Medulla oblongata (tissue), 1 donor: ENCODE measurements around the gene SH3PXD2B.
"Not testable (repeated sequence)": the region's sequence is repeated elsewhere in the genome, so short reads cannot be mapped to it uniquely, and the experiment has no call there.

ENCODE experiments used
- DNase-seq: peaks from one replicate; pipeline ENCODE4 v3.0.0-alpha.2; 2015; ENCODE audit errors: extremely low spot score

SH3PXD2B gene

DNA sequence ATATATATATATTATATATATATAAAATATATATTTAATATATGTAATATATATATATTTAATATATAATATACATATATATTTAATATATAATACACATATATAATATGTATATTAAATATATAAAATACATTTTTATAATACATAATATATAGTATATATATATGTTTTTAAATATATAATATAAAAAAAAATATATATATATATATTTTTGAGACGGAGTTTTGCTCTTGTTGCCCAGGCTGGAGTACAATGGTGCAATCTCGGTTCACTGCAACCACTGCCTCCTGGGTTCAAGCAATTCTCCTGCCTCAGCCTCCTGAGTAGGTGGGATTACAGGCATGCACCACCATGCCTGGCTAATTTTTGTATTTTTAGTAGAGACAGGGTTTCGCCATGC, 85.6 kb downstream of the SH3PXD2B start:
- not testable (repeated sequence) for DNase-seq

DNA sequence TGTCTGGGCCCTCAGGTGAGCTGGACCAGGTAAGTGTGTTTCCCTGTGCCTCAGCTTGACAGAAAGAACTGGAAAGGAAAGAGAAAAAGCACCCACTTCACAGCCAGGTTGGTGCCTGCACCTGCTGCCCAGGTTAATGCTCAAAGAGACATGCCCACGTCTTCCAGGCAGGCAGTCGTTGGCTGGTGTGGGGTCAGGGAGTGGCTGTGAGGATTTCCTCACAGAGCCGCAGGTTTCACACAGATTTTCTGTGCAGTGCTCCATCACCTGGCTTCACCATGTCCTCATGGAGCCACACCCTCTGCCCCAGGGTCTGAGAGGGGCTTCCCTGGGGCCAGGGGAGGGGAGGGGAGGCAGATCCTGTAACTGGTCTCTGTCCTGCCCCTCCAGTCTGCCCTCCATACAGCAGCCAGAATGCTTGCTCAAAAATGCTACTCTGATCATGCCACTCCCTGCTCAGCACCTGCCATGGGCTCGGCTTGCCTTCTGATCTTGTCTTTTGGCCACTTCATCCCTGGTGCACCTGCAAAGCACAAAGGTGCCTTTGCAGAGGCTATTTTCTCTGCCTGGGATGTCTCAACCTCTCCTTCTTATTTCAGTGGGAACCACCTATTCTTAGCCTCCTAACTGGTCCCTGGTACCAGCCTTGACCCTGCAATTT, 88.2 kb downstream of the SH3PXD2B start:
- no peak for DNase-seq

DNA sequence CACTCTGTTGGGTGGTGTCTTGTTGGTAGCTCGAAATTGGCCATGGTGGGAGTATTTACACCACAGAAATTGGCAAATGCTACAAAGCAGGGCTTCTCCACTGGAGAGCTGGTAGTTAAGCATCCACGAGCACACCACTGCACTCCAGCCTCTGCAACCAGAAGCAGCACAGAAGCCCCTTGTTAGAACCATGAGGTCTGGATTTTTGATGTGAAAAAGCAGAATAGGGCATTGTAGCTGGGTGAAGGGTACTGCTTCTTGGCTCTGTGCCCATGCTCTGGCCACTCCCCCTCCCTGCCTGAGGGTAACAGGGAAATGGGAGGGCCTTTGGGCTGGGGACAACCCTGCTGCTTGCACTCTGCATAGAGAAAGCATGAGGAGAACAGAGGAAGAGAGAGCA, 89.6 kb downstream of the SH3PXD2B start:
- peak; percentile 68 for DNase-seq

DNA sequence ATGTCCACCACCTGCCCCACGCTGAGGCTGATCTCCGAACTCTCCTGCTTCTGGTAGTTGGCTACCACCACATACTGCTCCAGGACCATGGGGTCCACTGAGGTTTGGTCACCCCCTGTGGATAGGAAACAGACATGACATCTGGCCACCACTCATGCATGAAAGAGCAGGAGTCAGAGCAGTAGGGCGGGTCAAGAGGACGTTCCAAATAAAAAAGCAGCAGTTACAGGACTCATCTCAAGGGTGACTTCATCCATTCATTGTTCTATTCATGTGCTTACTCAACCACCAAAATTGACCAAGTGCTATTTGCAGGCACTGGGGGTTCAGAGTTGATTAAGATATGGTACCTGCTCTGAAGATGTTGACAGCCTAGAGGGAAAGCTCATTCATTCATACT, 91.6 kb downstream of the SH3PXD2B start:
- no peak for DNase-seq

DNA sequence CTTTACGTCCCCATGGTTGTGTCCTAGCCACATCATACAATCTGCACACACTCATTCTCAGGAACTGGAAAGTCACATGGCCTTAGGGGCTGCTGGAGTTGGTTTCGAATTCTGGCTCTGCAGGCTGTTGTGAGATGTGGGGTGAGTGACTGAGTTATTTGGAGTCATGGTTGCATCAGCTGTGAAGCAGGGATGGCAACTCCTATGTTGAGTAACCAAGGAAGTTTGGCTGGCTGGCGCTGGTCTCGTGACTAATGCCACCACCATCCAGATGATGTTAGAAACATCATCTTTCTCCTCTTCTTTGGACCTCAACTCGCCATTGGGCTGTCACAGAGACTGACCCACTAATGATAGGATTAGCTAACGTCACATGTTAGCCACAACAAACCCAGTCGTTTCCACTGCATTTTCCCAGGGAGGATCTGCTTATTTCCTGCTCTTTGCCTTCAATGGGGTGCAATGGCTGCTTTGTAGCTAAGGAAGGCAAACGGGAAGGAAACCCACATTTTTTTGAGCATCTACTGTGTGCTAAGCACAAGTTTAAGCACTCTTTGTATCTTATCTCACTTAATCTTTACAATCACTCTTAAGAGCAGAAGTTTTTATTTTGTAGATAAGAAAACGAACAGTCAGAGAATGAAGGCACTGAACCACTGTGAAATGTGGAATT, 92.6 kb downstream of the SH3PXD2B start:
- DNase-seq, result no peak

DNA sequence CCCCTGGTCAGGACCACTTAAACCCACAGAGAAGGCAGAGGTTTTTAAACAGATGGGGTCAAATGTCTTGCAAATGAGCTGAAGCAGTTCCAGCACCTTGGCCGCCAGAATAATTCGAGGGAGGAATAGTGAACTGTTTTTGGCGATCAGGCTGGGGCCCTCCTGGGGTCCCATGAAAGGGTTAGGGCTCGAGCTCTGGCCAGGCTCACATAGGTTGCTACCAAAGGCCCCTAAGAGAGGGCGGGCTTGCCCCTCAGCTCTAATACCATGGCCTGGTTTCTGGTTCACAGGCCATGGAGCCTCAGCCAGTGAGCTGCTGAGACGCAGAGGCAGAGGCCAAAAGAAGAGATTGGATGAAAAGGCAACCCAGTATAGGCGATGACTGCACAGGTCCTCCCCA, 96.0 kb downstream of the SH3PXD2B start:
- DNase-seq, result no peak

DNA sequence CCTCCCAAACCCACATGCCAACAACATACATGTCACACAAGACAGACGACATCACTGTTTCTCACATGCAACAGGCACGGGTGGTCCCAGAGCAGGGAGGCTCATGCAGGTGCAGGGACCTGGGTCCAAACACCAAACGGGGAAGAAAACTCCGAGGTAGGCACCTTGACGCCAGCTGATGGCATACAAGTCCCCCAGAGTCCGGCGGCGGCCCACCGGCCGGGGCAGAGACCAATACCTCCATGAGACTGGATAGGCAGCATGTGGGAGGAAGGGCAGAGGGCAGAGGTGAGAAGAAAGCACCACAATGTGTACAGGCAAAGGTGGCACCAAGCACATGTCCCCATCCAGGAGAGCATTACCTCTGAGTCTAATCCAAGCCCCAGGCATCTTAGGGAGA, 97.8 kb downstream of the SH3PXD2B start:
- DNase-seq, result no peak

DNA sequence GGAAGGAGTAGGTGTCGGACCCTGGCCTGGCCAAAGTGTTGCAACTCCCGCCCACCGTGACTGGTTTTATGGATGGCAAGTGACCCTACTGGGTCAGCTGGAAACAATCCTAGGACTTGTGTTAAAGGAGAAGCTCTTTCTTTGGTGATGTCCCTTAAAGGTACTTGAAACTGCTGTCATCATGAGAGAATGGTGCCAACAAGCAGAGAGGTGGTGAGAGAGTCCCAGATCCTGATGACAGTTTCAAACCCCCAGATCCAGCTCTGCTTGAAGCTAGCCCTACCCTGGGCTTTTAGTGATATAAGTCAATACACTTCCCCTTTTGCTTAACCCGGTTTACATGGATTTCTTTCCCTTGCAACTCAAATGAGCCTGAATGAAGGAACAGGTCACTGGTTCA, 98.3 kb downstream of the SH3PXD2B start:
- no peak for DNase-seq

DNA sequence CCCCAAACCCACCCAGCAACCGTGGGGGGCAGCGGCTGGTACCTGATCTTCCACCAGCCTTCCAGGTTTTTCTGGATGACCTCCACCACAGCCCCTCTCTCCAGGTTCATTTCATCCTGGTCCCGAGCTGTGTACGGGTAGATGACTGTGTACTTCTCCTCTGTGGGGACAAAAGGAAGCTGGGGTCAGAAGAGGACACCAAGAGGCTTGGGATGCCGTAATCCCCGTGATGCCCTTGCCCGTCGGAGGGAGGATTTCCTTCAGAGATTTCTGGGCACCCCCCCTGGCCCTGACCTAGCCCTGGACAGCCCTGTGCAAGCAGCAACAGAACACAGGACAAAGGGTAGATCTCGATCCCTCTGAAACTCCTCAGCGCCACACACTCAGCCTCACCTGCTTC, 100.5 kb downstream of the SH3PXD2B start:
- DNase-seq, result no peak

DNA sequence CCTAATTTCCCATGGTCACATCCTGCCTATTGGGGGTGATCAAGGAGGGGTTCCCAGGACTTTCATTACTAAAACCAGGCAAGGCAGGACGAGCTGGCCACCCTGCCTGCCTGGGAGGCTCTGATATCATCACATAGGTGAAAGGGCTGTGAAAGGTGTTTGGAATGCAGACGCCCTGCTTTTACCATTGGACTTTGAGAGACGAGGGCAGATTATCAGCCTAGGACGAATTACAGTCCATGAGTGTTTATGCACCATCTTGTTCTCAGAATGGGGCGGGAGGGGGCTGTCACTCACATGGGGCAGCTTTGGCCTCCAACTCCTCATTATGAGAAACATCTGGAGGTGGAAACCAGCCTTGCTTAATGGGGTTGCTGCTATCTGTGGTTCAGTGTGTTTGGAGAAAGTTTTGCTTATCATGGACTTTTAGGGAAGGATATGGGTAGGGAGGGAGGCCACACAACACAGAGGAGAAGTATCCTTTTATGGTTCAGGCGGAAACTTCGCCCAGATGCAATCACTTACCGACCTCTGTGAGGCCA, 101.0 kb downstream of the SH3PXD2B start:
- DNase-seq, result no peak

DNA sequence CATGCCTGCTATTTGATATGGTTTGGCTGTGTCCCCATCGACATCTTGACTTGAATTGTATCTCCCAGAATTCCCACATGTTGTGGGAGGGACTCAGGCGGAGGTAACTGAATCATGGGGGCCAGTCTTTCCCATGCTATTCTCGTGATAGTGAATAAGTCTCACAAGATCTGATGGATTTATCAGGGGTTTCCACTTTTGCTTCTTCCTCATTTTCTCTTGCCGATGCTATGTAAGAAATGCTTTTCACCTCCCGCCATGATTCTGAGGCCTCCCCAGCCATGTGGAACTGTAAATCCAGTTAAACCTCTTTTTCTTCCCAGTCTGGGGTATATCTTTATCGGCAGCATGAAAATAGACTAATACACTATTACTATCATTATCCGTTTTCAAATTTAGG, 101.8 kb downstream of the SH3PXD2B start:
- not testable (repeated sequence) for DNase-seq

DNA sequence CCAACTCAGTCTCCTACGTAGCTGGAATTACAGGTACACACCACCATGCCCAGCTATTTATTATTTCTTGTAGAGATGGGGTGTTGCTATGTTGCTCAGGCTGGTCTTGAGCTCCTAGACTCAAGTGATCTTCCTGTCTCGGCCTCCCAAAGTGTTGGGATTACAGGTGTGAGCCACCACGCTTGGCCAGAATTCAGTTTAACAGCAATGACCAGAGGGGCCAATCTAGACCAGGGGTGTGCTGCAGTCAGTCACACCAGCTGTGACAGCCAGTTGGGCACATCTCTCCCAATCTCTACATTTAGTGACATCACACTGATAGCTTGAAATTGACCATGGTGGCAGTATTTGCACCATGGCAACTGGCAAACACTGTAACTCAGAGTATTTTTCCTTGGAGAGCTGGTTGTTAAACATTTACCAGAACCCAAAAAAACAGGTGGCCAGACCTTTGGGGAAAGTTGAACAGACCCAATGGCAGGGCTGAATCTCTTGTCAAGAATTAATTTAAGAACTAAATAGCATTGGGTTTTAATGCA, 103.0 kb downstream of the SH3PXD2B start:
- DNase-seq, result no peak

DNA sequence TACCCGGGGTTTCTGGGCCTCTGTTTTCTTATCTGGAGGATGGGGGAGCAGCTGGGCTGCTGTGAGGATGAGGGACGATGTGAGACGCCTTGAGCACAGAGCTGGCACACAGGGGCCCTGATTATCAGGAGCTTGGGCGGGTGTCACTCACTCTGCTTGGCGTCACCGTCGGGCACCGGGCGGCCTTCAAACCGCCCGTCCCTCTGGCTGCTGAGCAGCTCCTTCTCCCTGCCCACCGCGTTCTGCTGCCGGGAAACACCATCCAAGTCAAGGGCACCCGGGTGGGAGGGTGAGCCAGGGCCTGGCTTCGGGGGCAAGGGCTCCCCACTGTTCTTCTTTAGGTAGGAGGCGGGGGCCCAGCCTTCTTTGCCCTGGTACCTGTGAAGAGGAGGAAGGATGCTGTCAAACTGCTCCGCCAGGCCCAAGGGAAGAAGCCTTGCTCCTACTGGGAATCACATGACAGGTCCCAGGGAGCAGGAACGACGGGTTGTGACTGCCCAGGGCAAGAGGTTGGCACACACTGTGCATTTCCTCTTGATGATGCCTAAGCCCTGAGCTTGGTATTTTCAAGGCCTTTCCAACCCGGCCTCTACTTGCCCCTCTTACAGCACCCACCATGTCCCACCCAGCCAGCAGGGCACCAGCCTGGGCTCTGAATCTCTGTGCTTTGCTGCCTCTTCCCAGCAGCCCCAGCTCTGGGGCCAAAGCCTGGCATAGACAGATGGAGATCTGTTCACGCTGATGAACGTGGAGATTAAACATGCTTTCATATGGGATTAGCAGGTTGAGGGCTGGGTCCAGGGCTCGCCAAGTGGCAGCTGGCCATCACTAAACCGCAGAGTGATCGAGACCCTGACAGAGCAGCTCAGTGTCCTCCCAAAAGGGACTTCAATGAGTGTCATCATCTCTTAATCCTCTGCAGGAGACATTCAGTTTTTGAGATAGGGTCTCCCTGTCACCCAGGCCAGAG, 103.8 kb downstream of the SH3PXD2B start:
- no peak for DNase-seq

DNA sequence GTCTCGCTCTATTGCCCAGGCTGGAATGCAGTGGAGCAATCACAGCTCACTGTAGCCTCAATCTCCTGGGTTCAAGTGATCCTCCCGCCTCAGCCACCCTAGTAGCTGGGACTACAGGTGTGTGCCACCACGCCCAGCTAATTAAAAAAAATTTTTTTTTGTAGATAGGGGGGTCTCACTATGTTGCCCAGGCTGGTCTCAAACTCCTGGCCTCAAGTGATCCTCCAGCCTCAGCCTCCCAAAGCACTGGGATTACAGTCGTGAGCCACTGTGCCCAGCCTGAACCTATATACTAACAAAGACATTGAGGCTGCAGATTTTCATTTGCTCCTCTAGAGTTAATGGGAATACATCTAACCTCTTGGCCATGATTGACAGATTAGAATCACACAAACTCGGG, 105.6 kb downstream of the SH3PXD2B start:
- not testable (repeated sequence) for DNase-seq

DNA sequence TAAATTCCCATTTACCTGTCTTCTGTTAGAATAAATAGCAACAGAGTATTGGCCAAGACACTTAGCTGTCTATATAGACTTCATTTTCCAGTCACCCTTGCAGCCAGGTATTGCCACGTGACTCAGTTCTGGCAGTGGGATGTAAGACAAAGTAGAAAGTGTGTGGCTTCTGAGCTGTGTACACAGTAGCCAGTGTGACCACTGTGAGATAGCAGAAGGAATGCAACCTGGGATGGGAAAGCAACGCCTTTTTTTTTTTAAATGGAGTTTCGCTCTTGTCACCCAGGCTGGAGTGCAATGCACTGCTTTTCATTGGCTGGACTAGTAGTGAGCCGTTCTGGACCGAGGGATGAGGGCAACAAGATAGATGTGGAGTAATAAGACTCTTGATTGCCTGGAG, 106.2 kb downstream of the SH3PXD2B start:
- no peak for DNase-seq

DNA sequence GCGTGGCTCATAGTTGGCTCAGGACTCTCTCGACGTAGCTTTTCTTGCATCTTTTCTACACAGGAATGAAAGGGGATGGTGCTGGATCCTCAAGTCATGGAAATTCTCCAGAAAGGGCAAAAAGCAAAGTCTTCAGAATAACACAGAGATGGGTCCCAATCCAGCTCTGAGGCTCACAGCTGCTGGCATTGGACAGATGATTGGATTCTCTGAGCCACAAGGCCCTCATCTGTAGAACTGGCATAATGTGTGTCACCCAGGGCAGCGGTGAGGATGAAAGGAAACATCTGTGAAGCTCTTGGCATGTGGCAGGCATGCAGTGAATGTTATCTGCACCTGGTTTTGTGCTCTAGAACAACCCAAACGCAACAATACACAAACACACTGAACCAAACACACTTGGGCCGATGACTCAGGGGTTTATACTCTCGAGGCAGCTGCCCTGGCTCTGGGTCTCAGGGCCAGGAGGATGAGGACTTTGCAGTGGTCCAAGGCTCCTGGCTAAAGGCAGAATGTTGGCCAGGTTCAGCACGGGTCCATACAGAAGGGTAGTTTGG, 106.8 kb downstream of the SH3PXD2B start:
- DNase-seq, result peak; percentile 31

DNA sequence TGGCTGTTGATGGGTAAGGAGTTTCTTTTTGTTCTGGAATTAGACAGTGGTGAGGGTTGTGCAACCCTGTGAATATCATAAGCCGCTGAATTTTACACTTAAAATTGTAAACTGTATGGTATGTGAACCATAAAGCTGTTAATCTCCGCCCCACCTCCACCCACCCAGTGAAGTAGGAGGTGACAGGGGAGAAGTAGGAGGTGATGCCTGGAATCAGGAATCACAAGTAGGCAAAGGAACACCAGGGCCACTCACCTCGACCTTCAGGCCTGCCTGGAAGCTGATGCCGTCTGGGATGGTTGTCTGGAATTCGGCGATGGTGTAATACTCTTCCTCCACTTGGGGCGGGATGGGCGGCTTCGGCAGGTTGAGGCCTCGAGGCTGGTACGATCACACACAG, 108.4 kb downstream of the SH3PXD2B start:
- no peak for DNase-seq

DNA sequence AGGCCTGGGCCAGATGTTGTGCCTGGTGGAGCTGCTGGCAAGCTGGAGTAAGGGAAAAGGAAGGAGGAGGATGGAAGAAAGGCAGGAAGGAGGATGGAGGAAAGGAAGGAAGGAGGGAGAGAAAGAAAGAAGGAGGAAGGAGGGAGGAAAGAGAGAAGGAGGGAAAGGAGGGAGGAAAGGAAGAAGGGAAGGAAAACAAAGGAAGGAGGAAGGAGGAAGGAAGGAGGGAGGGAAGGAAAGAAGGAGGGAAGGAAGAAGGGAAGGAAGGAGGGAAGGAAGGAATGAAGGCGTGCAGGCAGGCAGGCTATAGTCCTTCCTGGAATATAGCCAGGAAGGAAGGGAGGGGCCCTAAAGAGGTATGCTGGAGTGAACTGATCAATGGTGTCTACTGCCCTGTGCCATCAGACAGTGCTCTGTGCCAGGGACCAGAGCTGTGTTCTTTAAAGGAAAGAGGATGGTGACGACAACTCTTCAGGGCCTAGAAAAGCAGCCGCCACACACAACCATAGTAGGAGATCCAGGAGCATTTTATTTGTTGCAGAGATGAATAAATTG, 109.4 kb downstream of the SH3PXD2B start:
- DNase-seq, result no peak

DNA sequence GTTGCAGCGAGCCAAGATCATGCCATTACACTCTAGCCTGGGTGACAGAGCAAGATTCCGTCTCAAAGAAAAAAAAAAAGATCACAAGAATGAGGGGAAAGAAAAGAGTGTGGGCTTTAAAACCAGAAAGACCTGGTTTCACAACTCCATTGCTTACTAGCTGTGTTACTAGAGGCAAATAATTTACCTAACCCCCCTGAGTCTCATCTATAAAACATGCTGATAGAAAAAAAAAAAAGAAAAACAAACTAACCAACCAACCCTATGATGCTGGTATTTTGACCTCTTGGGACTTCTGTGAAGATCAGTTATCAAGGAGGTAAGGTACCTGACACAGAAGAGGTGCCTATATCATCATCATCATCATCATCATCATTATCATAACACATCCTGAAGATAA, 110.6 kb downstream of the SH3PXD2B start:
- DNase-seq, result no peak

DNA sequence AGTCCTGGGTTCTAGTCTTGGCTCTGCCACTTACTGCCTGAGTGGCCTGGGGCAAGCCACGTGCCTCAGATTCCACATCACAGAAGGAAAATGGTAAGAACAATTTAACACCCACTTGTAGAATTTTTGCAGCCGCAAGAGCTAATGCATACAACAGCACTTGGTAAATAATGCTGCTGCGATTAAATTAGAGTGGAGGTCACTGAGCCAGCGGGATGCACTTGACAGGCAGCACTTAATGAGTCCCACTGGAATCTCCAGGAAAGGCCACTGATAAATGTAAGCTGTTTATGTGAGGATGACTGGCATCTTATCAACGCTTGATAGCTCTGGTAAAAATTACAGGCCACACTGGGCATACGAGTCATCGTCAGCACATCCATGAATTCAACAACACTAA, 111.4 kb downstream of the SH3PXD2B start:
- DNase-seq, result no peak
